ENCODE measurements around the gene AGBL4. TPM values are rescaled to one million over a fixed set of nuclear protein-coding genes. Genes with fewer than 3 reads are reported as not detected.

The AGBL4 gene
- total and polyA plus RNA-seq, 2 of the 4 experiments (the other 2 are of a cell fraction), result not detected

DNA sequence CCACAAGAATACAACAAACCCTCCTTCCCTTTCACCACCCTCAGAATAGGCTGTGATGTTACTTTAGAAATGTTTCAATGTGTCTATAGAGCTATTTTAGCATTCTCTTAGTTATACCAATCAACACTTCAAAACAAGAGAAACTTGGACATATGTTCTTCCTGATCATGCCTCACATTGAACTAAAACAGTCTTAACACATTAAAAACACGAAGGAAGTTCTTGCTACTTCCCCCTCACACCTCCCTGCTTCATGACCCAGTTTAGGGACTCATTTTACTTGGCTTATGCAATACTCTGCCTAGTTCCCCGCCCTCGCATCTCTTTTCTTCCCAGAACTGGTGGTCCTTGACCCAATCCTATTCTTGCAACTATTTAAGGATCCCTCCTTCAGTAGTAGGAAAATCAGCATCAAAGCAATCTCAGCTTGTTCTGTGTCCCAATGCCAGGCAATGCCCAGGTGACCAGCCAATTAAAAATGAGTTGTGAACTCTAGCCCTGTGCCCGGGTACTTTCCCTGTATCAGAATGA lies 838.2 kb downstream of the AGBL4 start:
- H4K8ac ChIP-seq (ENCODE audit: low read depth in 2 of 2, low read length in 2 of 2), result no peak overlapping the region
- no peak overlapping the region for H3K4me2 ChIP-seq (ENCODE audit: low read depth, low read length)
- no peak overlapping the region for H2AK9ac ChIP-seq (replicated peaks; ENCODE audit: low read depth, low read length, poor library complexity)
- H3K23ac ChIP-seq (ENCODE audit: low read depth, low read length), result no peak overlapping the region
- no TSS peak for BruUV-seq (replicated peaks)
- no peak overlapping the region for H3K27ac ChIP-seq (ENCODE audit: insufficient read depth, low read length)
- no peak overlapping the region for H2BK5ac ChIP-seq (ENCODE audit: low read depth, low read length, poor library complexity, severe bottlenecking)
- no peaks in the 10 kb centered on the region for H3K36me3 ChIP-seq (ENCODE audit: control insufficient read depth, insufficient read depth, low read length)
- H3K18ac ChIP-seq (ENCODE audit: low read depth, low read length), result no peak overlapping the region
- H2AFZ ChIP-seq (replicated peaks; ENCODE audit: low read length, poor library complexity), result no peak overlapping the region
- no peak overlapping the region for H2BK120ac ChIP-seq (ENCODE audit: low read depth, low read length)
- no peaks in the 10 kb centered on the region for H3K4me1 ChIP-seq (ENCODE audit: control insufficient read depth, insufficient read depth, low read length)
- H3K9ac ChIP-seq (ENCODE audit: low read depth, low read length), result no peak overlapping the region
- no peaks in the 10 kb centered on the region for H3K9me1 ChIP-seq (ENCODE audit: insufficient read depth, low read length)
- DNase-seq (no peak), ATAC-seq (ENCODE audit: low read depth) (no peak)
- POLR2A ChIA-PET (ENCODE audit: unreplicated experiment), result no interaction called here
- no peak overlapping the region for H3K4me3 ChIP-seq (ENCODE audit: insufficient read depth, low read depth, low read length)
- no peak overlapping the region for H3K56ac ChIP-seq (ENCODE audit: extremely low read depth, insufficient read depth, low read length)
- CTCF ChIA-PET, result no interaction called here
- no peak overlapping the region for H4K5ac ChIP-seq (ENCODE audit: low read depth, low read length)
- dilution Hi-C loops (cut with HindIII; ENCODE audit: low sequenced_read_pairs, unreplicated experiment) (no loop called here), in situ Hi-C loops (cut with MboI; ENCODE audit: low sequenced_read_pairs) (no loop called here), intact Hi-C loops (cut with micrococcal nuclease) (no loop called here)
- no peaks in the 10 kb centered on the region for H3K27me3 ChIP-seq (ENCODE audit: control insufficient read depth, insufficient read depth, low read length)
- H2BK20ac ChIP-seq (ENCODE audit: low read depth, low read length), result no peak overlapping the region
- H4K20me1 ChIP-seq (ENCODE audit: insufficient read depth, low read length), result no peaks in the 10 kb centered on the region
- H2BK15ac ChIP-seq (ENCODE audit: low read depth, low read length), result no peak overlapping the region
- WGBS, 2 experiments (ENCODE audit: extremely low coverage in 2 of 2, insufficient read length in 1 of 2), result 25% methylated on average over 2 of the region's 4 CpGs; no CpG with 5 or more reads in 1 of the 2 experiments
- TF ChIP-seq FOS (IDR thresholded peaks at IDR 0.05; ENCODE audit: low read depth, low read length) (no peak), POLR2A (IDR thresholded peaks at IDR 0.05; ENCODE audit: low read depth, low read length) (no peak), CEBPB (IDR thresholded peaks at IDR 0.05; ENCODE audit: low read depth, low read length) (no peak)
- TF ChIP-seq, protein P1, sequence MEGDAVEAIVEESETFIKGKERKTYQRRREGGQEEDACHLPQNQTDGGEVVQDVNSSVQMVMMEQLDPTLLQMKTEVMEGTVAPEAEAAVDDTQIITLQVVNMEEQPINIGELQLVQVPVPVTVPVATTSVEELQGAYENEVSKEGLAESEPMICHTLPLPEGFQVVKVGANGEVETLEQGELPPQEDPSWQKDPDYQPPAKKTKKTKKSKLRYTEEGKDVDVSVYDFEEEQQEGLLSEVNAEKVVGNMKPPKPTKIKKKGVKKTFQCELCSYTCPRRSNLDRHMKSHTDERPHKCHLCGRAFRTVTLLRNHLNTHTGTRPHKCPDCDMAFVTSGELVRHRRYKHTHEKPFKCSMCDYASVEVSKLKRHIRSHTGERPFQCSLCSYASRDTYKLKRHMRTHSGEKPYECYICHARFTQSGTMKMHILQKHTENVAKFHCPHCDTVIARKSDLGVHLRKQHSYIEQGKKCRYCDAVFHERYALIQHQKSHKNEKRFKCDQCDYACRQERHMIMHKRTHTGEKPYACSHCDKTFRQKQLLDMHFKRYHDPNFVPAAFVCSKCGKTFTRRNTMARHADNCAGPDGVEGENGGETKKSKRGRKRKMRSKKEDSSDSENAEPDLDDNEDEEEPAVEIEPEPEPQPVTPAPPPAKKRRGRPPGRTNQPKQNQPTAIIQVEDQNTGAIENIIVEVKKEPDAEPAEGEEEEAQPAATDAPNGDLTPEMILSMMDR (conservative IDR thresholded peaks at IDR 0.05; ENCODE audit: low read depth, low read length), result no peak
- TF ChIP-seq, protein P2, sequence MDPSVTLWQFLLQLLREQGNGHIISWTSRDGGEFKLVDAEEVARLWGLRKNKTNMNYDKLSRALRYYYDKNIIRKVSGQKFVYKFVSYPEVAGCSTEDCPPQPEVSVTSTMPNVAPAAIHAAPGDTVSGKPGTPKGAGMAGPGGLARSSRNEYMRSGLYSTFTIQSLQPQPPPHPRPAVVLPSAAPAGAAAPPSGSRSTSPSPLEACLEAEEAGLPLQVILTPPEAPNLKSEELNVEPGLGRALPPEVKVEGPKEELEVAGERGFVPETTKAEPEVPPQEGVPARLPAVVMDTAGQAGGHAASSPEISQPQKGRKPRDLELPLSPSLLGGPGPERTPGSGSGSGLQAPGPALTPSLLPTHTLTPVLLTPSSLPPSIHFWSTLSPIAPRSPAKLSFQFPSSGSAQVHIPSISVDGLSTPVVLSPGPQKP (IDR thresholded peaks at IDR 0.05; ENCODE audit: borderline replicate concordance, low read depth, low read length), result no peak
- no peak overlapping the region for H3K14ac ChIP-seq (replicated peaks; ENCODE audit: low read depth, low read length)
- H3K4ac ChIP-seq (ENCODE audit: low read depth, low read length), result no peak overlapping the region
- H3K79me1 ChIP-seq (ENCODE audit: low read depth in 1 of 2, low read length in 2 of 2), result no peaks in the 10 kb centered on the region
- peaks cover 11% of the 10 kb centered on the region for H3K9me3 ChIP-seq (ENCODE audit: control insufficient read depth, insufficient read depth, low read length)
- H4K91ac ChIP-seq (ENCODE audit: insufficient read depth, low read depth, low read length), result no peak overlapping the region
- H2AK5ac ChIP-seq (ENCODE audit: low read depth, low read length), result no peak overlapping the region
